Stomach (tissue), 4 donors: ENCODE results near the gene DEFB132.
"Not testable (repeated sequence)": the region's sequence is repeated elsewhere in the genome, so short reads cannot be mapped to it uniquely, and the experiment has no call there.

Experiments
- CTCF ChIP-seq, 7 experiments: fragments of 450-650 bp in 4 of 7; fragments of 200-600 bp in 3 of 7; sonication (generic) in 3 of 7; IDR thresholded peaks; one replicate each; pipeline ENCODE4 v1.5.1; 2016 to 2019; ENCODE audit warnings: antibody characterized with exemption in 7 of 7, control low read depth in 2 of 7, mild to moderate bottlenecking in 1 of 7
- EP300 ChIP-seq: sonication (generic); formaldehyde crosslinking; IDR thresholded peaks from one replicate; pipeline ENCODE4 v1.6.1; 2017; ENCODE audit warnings: antibody characterized with exemption
- POLR2A ChIP-seq, 4 donors: fragments of 450-650 bp; IDR thresholded peaks; one replicate each; pipeline ENCODE4 v1.6.1; 2016; ENCODE audit warnings: antibody characterized with exemption in 4 of 4, control low read depth in 2 of 4, mild to moderate bottlenecking in 1 of 4, moderate library complexity in 1 of 4
- POLR2AphosphoS5 ChIP-seq, 3 donors: sonication (generic); formaldehyde crosslinking; IDR thresholded peaks; one replicate each; pipeline ENCODE4 v1.6.1; 2016; ENCODE audit warnings: antibody characterized with exemption in 3 of 3

- TF ChIP-seq POLR2AphosphoS5 (IDR thresholded peaks at IDR 0.05); CTCF (IDR thresholded peaks at IDR 0.05); POLR2A (IDR thresholded peaks at IDR 0.05); EP300: not testable (repeated sequence)
These were observed 4.1 kb upstream of the DEFB132 start for GRCh38 chr20:253447-253846.
